SK-N-SH (cell line): Measurements from ENCODE around the gene C3orf38. TPM values are rescaled to one million over a fixed set of nuclear protein-coding genes. Genes with fewer than 3 reads are reported as not detected.

Experiments used
- CTCF ChIA-PET: fragments of 300-600, 350-600 bp; formaldehyde crosslinking; extraction: SDS; loops from one replicate; lab custom pipeline; 2021; lab: Yijun Ruan, JAX
- POLR2A ChIA-PET: fragments of 350-600 bp; sonication (Branson Sonifier 250); formaldehyde crosslinking; extraction: SDS; loops from one replicate; lab custom pipeline; 2020; ENCODE audit warnings: antibody characterized with exemption, inconsistent platforms; lab: Yijun Ruan, JAX
- DNase-seq: peaks from one replicate; pipeline ENCODE4 v3.0.0; 2012
- H2AFZ ChIP-seq: fragments of 200-600 bp; sonication (generic); 2 replicates; pipeline ENCODE4 v1.8.1; 2016; ENCODE audit warnings: antibody characterized with exemption, mild to moderate bottlenecking, low read depth
- H3F3A ChIP-seq: fragments of 200-600 bp; sonication (generic); replicated peaks from 2 replicates; pipeline ENCODE3; 2016; ENCODE audit warnings: antibody characterized with exemption, mild to moderate bottlenecking; ENCODE audit not compliant: insufficient read depth
- H3K27ac ChIP-seq, 2 experiments: fragments of 200-500 bp in 1 of 2; fragments of 200-600 bp in 1 of 2; sonication (Bioruptor generic) in 1 of 2; sonication (generic), shearing (Covaris generic) in 1 of 2; 2 replicates each; pipeline versions ENCODE4 v1.5.1 to v1.6.1; 2014 to 2016; ENCODE audit warnings: low read depth in 2 of 2, inconsistent platforms in 1 of 2, low read length in 1 of 2, mild to moderate bottlenecking in 1 of 2, mixed read lengths in 1 of 2
- H3K27me3 ChIP-seq: fragments of 200-600 bp; sonication (generic), shearing (Covaris generic); 2 replicates; pipeline ENCODE4 v1.6.1; 2016; ENCODE audit warnings: mixed run types; ENCODE audit not compliant: insufficient read depth
- H3K36me3 ChIP-seq, 2 experiments: fragments of 200-500 bp in 1 of 2; fragments of 200-600 bp in 1 of 2; sonication (Bioruptor generic) in 1 of 2; sonication (generic) in 1 of 2; replicated peaks in 1 of 2; 2 replicates each; pipeline versions ENCODE3 to v1.5.1; 2014 to 2016; ENCODE audit warnings: low read length in 1 of 2, mild to moderate bottlenecking in 1 of 2; ENCODE audit not compliant: insufficient read depth in 2 of 2, control insufficient read depth in 1 of 2
- H3K4me1 ChIP-seq, 2 experiments: fragments of 200-500 bp in 1 of 2; fragments of 200-600 bp in 1 of 2; sonication (Bioruptor generic) in 1 of 2; sonication (generic), shearing (Covaris generic) in 1 of 2; 2 replicates each; pipeline versions ENCODE4 v1.5.1 to v1.6.1; 2014 to 2016; ENCODE audit warnings: low read depth in 1 of 2, low read length in 1 of 2, mixed run types in 1 of 2; ENCODE audit not compliant: insufficient read depth in 2 of 2, control insufficient read depth in 1 of 2
- H3K4me2 ChIP-seq: fragments of 200-600 bp; sonication (generic), shearing (Covaris generic); 2 replicates; pipeline ENCODE4 v1.6.1; 2017; ENCODE audit warnings: mixed run types
- H3K4me3 ChIP-seq, 2 experiments: fragments of 200-500 bp in 1 of 2; fragments of 200-600 bp in 1 of 2; sonication (Bioruptor generic) in 1 of 2; sonication (generic), shearing (Covaris generic) in 1 of 2; 2 replicates each; pipeline versions ENCODE4 v1.5.1 to v1.8.1; 2014 to 2016; ENCODE audit warnings: low read depth in 2 of 2, inconsistent platforms in 1 of 2, low read length in 1 of 2, mild to moderate bottlenecking in 1 of 2, mixed read lengths in 1 of 2, moderate library complexity in 1 of 2
- H3K79me2 ChIP-seq: fragments of 200-600 bp; sonication (generic); 2 replicates; pipeline ENCODE4 v1.8.1; 2017; ENCODE audit warnings: mild to moderate bottlenecking; ENCODE audit not compliant: insufficient read depth
- H3K9ac ChIP-seq: fragments of 200-600 bp; sonication (generic); 2 replicates; pipeline ENCODE4 v1.6.1; 2017; ENCODE audit warnings: mixed run types
- H3K9me2 ChIP-seq: fragments of 200-600 bp; sonication (generic); 2 replicates; pipeline ENCODE4 v1.6.1; 2017; ENCODE audit warnings: mixed run types
- H3K9me3 ChIP-seq: fragments of 200-600 bp; sonication (generic); 2 replicates; pipeline ENCODE4 v1.6.1; 2017; ENCODE audit warnings: mixed run types, mild to moderate bottlenecking, moderate library complexity
- H4K20me1 ChIP-seq: fragments of 200-600 bp; sonication (generic); 2 replicates; pipeline ENCODE4 v1.6.1; 2017; ENCODE audit warnings: mild to moderate bottlenecking, mixed run types; ENCODE audit not compliant: insufficient read depth
- CHD2 ChIP-seq: fragments of 150-350 bp; IDR thresholded peaks from 2 replicates; pipeline ENCODE4 v1.6.1; 2018; ENCODE audit warnings: low read length; ENCODE audit not compliant: partially characterized antibody
- EP300 ChIP-seq, 2 experiments: IDR thresholded peaks; 2 replicates each; pipeline versions ENCODE4 v1.4.0 to v1.6.1; 2012; ENCODE audit warnings: borderline replicate concordance in 1 of 2, low read depth in 1 of 2, low read length in 1 of 2
- NFIC ChIP-seq: IDR thresholded peaks from 2 replicates; pipeline ENCODE4 v1.4.0; 2012; ENCODE audit warnings: borderline replicate concordance
- SMC3 ChIP-seq: IDR thresholded peaks from 2 replicates; pipeline ENCODE4 v1.6.1; 2012; ENCODE audit warnings: low read depth, low read length, improper control_type of control experiment
- USF2 ChIP-seq: fragments of 150-350 bp; IDR thresholded peaks from 2 replicates; pipeline ENCODE4 v1.6.1; 2017; ENCODE audit warnings: antibody characterized with exemption, low read length, low read depth, borderline replicate concordance
- YY1 ChIP-seq: IDR thresholded peaks from 2 replicates; pipeline ENCODE4 v1.4.0; 2012; ENCODE audit warnings: low read depth, mild to moderate bottlenecking
- WGBS: methylation state at CpG from one replicate; pipeline ENCODE4 v1.1.6; 2017; ENCODE audit warnings: low lambda C conversion rate; 5-methylcytosine and 5-hydroxymethylcytosine counted together
- polyA plus RNA-seq, 3 experiments: library from polyadenylated mRNA; depleted of rRNA; stranded (reverse); fragments of >200 nt; gene quantifications; 2 replicates each; pipeline ENCODE4 v1.2.3, GENCODE V29; 2012

C3orf38 gene
- polyA plus RNA-seq, 1 of the 3 experiments (the other 2 are of a cell fraction): 4.5 TPM

GRCh38 chr3:88149101-88149508 lies 654 bp upstream of the C3orf38 start:
- no peak for TF ChIP-seq EP300 (IDR thresholded peaks at IDR 0.05; ENCODE audit: borderline replicate concordance in 1 of 2, low read depth in 1 of 2, low read length in 1 of 2)
- TF ChIP-seq CHD2: peak; percentile 35
- Histone ChIP-seq H3K27me3 (no peaks in the 10 kb centered on the region), H3K4me2 (peak overlapping the region; percentile 82), H3K4me3 (peak overlapping the region; percentile 98 to 100), H4K20me1 (no peaks in the 10 kb centered on the region; the same call in 1 of the 2 replicates), H3F3A (peaks cover 6% of the 10 kb centered on the region), H3K79me2 (peaks cover 88% of the 10 kb centered on the region), H3K27ac (peak overlapping the region; percentile 88 to 97), H3K9me2 (no peaks in the 10 kb centered on the region), H3K9ac (peak overlapping the region; percentile 99), H3K9me3 (no peaks in the 10 kb centered on the region), H3K4me1 (peaks cover 4 to 14% of the 10 kb centered on the region in 2 experiments; a peak in 3 of 4 replicates), H3K36me3 (peaks cover 10% of the 10 kb centered on the region in 2 experiments), H2AFZ (peak overlapping the region; percentile 98)
- peak; percentile 47 for DNase-seq
- ChIA-PET CTCF (interaction anchor here (0.9 to 1.4 kb wide), 3 partner anchors 10 to 36 kb away, joined by 4 to 6 read pairs (median 5); no protein-coding TSS in a partner anchor), POLR2A (interaction anchor here (1.1 to 1.8 kb wide), 4 partner anchors 14 to 90 kb away, joined by 3 to 17 read pairs (median 4); partner anchors contain the start of genes CGGBP1 and ZNF654)
- WGBS: 2% methylated on average over 16 of the region's 16 CpGs

DNA sequence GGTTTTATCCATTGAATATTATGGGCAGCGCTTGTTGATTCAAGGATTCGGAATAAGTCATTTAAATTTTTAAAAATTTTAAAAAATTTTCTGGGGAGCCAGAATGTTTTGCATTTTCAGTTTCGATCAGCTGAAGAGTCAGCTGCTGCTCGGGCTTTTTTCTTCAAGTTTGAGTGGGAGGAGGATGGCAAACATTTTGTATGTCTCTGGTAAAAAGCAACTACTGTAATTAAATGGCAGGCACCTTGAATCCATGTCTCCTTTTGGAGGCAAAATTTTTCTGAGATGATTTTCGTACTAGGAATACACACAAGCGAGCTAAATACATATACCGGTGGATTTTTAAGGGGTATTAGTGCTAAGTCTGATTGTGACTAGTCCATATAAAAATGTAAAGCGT lies 612 bp downstream of the C3orf38 start:
- Histone ChIP-seq H3K9me2 (no peaks in the 10 kb centered on the region), H3K27me3 (no peaks in the 10 kb centered on the region), H3K4me3 (peak overlapping the region; percentile 98 to 100), H4K20me1 (no peaks in the 10 kb centered on the region; the same call in 1 of the 2 replicates), H3K9me3 (no peaks in the 10 kb centered on the region), H2AFZ (peak overlapping the region; percentile 98), H3K79me2 (peaks cover 90% of the 10 kb centered on the region), H3K4me1 (peaks cover 4 to 14% of the 10 kb centered on the region in 2 experiments; a peak in 3 of 4 replicates), H3K9ac (peak overlapping the region; percentile 99), H3K36me3 (peaks cover 18 to 21% of the 10 kb centered on the region in 2 experiments), H3F3A (peaks cover 6% of the 10 kb centered on the region), H3K27ac (peak overlapping the region; percentile 88 to 97), H3K4me2 (peak overlapping the region; percentile 82)
- POLR2A ChIA-PET: interaction anchor here (1.5 to 1.8 kb wide), 2 partner anchors 21 to 92 kb away, joined by 6 to 17 read pairs; partner anchors contain the start of genes CGGBP1 and ZNF654
- TF ChIP-seq USF2: no peak
- TF ChIP-seq NFIC: 0 out of 2 replicates have a peak, but pooled peaks have one; percentile 1
- peak; percentile 9 for DNase-seq
- WGBS: 2% methylated on average over 8 of the region's 8 CpGs
- CTCF ChIA-PET: interaction anchor here (1.0 to 1.5 kb wide), 2 partner anchors 12 to 37 kb away, joined by 3 read pairs; no protein-coding TSS in a partner anchor

DNA sequence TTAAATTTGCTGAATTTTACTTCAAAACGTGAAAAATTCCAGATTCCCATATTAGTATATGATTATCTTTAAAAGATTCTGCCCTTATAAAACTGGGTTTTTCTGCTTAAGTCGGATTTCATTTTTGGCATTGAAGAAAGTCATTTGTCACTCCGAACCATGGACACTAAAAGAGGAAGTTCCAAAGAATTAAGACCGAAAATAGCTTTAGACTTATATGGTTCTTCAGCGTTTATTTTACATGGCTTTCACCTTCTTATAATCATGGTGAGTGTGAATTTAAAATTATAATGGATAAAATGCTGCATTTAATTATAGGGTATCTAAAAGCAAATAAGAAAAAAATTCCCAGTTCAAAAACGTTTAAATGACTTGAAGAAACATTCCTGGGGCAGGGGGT lies 1.0 kb downstream of the C3orf38 start:
- H3K4me3 ChIP-seq: peak overlapping the region; percentile 98 to 100
- POLR2A ChIA-PET: no interaction called here
- H3K4me2 ChIP-seq: peak overlapping the region; percentile 82
- peaks cover 4 to 14% of the 10 kb centered on the region in 2 experiments; a peak in 3 of 4 replicates for H3K4me1 ChIP-seq
- H3K79me2 ChIP-seq: peaks cover 91% of the 10 kb centered on the region
- WGBS: 3% methylated on average over 6 of the region's 6 CpGs
- H2AFZ ChIP-seq: peak overlapping the region; percentile 98; the same call in 1 of the 2 replicates
- H4K20me1 ChIP-seq: no peaks in the 10 kb centered on the region; the same call in 1 of the 2 replicates
- TF ChIP-seq SMC3: no peak
- no peak for TF ChIP-seq NFIC
- TF ChIP-seq YY1: no peak
- H3K9me2 ChIP-seq: no peaks in the 10 kb centered on the region
- no peak for DNase-seq
- CTCF ChIA-PET: interaction anchor here (1.5 kb wide), 1 partner anchor 37 kb away, joined by 3 read pairs; no protein-coding TSS in a partner anchor
- no peaks in the 10 kb centered on the region for H3K27me3 ChIP-seq
- H3K9ac ChIP-seq: peak overlapping the region; percentile 99
- peaks cover 6% of the 10 kb centered on the region for H3F3A ChIP-seq
- H3K27ac ChIP-seq: peak overlapping the region; percentile 88 to 97; a peak in 2 of 4 replicates
- no peaks in the 10 kb centered on the region for H3K9me3 ChIP-seq
- H3K36me3 ChIP-seq: peaks cover 22 to 24% of the 10 kb centered on the region in 2 experiments
